ENCODE results near the gene MFAP1. TPM values are rescaled to one million over a fixed set of nuclear protein-coding genes. Genes with fewer than 3 reads are reported as not detected.
A peak's percentile ranks its signal among the peaks of the same experiment; 100 is the strongest.
"Not testable (repeated sequence)": the region's sequence is repeated elsewhere in the genome, so short reads cannot be mapped to it uniquely, and the experiment has no call there.

The MFAP1 gene
- polyA plus RNA-seq, 4 donors: 46.8 to 74.9 (median 64.8) TPM

GRCh38 chr15:43826029-43826507 lies 1.6 kb upstream of the MFAP1 start:
- no peak for DNase-seq (ENCODE audit: low read depth in 4 of 4, low spot score in 3 of 4)

GRCh38 chr15:43825305-43825704 lies 815 bp upstream of the MFAP1 start:
- DNase-seq (ENCODE audit: low read depth in 4 of 4, low spot score in 3 of 4): not testable (repeated sequence)

DNA sequence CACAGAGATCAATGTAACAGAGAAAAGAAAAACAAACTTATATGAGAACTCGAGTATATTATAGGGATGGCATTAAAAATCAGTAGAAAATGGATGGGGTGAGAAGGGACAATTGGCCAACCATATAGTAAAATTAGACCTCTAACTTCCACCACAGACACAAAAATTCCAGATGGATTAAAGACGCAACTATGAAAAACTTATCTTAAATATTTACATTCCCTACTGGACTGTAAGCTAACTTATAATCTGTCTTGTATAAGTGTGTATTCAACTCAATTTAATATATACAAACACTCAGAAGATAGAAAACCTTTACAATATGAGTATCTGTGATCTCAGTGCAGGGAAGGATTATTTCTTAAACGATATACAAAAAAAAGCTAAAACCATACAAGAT lies 3.0 kb downstream of the MFAP1 start:
- no peak for DNase-seq (ENCODE audit: low read depth in 4 of 4, low spot score in 3 of 4)

- not testable (repeated sequence) for DNase-seq (ENCODE audit: low read depth in 4 of 4, low spot score in 3 of 4)
These were observed 9.4 kb downstream of the MFAP1 start for GRCh38 chr15:43815064-43815463.

GRCh38 chr15:43808960-43809678 lies 15.4 kb downstream of the MFAP1 start:
- DNase-seq (ENCODE audit: low read depth in 4 of 4, low spot score in 3 of 4): no peak

DNA sequence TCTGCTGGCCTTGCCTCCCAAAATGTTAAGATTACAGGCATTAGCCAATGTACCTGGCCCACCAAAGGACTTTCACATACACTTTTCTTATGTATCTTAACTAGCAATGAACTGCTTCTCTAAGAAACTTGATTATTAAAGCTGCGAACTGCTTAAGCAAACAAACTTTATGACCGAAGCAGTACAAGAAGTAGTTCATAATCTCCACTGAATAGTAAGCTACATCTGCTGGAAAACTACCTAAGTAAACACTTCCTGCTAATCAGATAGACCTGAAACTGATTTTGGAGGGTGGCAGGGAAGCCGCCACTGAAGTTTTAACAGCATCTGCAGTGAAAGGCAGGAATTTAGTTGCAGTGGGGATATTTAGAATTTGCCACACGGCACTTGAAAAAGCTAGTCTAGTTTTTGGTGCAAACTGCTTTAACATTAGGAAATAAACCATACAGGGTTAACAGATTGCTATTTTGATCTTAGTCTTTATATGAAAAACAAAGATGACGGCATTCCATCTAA lies 16.0 kb downstream of the MFAP1 start:
- no peak for DNase-seq (ENCODE audit: low read depth in 4 of 4, low spot score in 3 of 4)

GRCh38 chr15:43802676-43803075 lies 21.8 kb downstream of the MFAP1 start:
- DNase-seq (ENCODE audit: low read depth in 4 of 4, low spot score in 3 of 4): not testable (repeated sequence)

DNA sequence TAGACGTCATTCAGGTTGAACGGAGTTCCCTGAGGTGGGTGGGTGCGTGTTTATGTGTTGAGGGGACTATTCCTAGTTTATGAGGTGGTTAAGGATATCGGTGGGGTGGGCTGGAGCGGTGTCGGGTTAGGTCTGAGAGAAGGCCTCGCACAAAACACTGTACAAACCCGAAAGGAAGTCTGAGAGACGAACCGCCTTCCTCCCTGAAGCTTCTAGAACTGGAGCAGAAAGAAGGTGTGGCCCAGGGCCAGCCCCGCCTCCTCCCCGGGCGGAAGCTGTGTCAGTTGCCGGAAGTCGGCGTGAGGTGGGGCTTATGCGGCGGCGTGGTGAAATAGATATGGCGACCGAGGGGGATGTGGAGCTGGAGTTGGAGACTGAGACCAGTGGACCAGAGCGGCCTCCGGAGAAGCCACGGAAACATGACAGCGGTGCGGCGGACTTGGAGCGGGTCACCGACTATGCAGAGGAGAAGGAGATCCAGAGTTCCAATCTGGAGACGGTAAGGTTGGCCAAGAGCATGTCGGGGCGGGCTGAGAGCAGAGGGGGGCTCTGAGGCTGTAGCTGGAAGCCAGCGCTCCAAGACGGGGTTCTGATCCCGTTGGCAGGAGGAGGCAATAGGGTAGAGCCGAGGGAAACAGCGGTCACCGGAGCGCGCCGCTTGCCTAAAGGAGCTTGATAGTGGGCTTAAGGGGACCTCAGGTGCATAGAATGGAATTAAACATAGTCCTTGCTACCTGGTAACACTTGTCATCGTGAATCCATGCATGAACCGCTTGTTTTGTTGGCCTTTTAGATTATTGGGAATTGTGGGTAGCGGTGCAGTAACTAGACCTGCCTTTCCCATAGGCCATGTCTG lies 24.0 kb downstream of the MFAP1 start, which contains the start of gene HYPK:
Gene HYPK (plus strand): TSS at position 314 of the 856 bp plus-strand sequence. CDS start 24 bp downstream, at position 338.
- peak in 3 of 4 donors; percentile 76 to 82 (median 77) for DNase-seq (ENCODE audit: low read depth in 4 of 4, low spot score in 3 of 4)

GRCh38 chr15:43799945-43800285 lies 24.6 kb downstream of the MFAP1 start, which contains the start of gene SERINC4:
TSS of gene SERINC4 (minus strand) at chr15:43800220. CDS start at chr15:43799986, 234 bp downstream.
- no peak for DNase-seq (ENCODE audit: low read depth in 4 of 4, low spot score in 3 of 4)

- no peak for DNase-seq (ENCODE audit: low read depth in 4 of 4, low spot score in 3 of 4)
These were observed 25.1 kb downstream of the MFAP1 start for GRCh38 chr15:43799209-43799944.

DNA sequence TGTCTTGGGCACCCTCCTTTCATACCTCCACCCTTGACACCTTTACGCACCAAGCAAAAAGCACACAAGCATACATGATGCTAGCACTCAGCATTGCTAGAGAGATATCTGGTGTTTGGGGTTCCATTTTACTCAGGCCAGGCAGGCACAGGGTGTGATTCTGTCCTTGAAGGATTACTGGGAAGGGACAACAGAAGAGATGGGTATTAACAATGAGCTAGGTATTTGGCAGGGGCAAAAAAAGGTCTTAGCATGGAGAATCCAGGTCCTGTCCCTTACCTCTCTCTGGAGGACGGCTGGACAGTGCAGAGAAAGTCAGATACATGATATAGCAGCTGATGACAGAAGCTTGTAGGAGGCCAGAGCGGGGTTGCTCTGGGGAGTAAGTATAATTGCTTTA lies 27.9 kb downstream of the MFAP1 start:
- no peak for DNase-seq (ENCODE audit: low read depth in 4 of 4, low spot score in 3 of 4)

GRCh38 chr15:43795997-43796396 lies 28.5 kb downstream of the MFAP1 start:
- no peak for DNase-seq (ENCODE audit: low read depth in 4 of 4, low spot score in 3 of 4)

DNA sequence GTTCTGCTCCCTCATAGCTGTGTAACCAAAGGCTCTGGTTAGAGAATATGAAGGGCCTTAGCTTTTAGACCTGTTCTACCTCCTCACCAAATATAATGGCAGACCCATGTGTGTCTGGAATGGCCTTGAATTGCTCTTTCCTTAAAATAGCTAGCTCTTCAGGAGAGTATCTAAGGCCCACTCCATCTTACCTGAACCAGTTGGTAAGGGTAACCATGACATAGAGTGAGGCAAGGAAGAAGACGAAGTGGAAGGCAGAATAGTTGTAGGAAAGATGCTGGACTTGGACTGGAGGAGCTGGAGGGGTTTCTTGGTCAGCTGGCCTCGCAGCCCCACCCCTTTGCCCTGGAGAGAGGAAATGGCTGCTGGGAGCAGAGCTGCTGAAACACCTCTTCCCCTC lies 29.3 kb downstream of the MFAP1 start:
- no peak for DNase-seq (ENCODE audit: low read depth in 4 of 4, low spot score in 3 of 4)

GRCh38 chr15:43794269-43795037 lies 30.0 kb downstream of the MFAP1 start:
- DNase-seq (ENCODE audit: low read depth in 4 of 4, low spot score in 3 of 4): no peak

- no peak for DNase-seq (ENCODE audit: low read depth in 4 of 4, low spot score in 3 of 4)
These were observed 30.8 kb downstream of the MFAP1 start for GRCh38 chr15:43793647-43794046.

DNA sequence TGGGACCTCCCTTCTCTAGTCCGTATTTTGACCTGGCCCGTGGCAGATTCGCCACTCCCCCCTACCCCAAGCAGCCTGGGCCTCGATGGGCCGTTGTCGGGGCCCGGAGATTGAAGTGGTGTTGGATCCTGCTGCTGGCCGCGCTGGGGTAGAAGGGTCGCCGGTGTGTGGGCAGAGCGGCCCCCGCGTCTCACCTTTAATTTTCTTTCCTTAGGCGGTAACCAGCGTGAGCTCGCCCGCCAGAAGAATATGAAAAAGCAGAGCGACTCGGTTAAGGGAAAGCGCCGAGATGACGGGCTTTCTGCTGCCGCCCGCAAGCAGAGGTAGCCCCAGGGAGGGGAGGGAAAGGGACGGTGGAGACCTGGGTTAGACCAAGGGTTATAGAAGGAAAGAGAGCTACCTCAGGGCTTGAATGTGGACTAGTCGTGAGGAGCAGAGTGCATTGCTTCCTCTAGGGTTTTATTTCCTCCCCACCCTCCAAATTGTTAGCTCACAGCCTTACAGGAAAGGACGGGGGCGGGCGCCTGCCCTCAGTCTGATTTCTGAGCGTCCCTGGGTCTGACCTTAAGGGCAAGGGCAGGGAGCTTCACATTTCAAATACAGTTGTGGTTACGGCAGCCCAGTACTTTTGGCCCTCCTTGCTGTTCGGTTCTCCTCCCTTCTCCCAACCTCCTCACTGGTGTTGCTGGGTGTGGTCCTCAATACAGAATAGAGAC lies 31.6 kb downstream of the MFAP1 start:
- no peak for DNase-seq (ENCODE audit: low read depth in 4 of 4, low spot score in 3 of 4)

GRCh38 chr15:43791993-43792760 lies 32.3 kb downstream of the MFAP1 start, which contains the start of gene SERF2:
TSS of gene SERF2 (plus strand) at chr15:43792320. CDS start at chr15:43792377, 57 bp downstream.
- peak; percentile 98 to 99 (median 98) for DNase-seq (ENCODE audit: low read depth in 4 of 4, low spot score in 3 of 4)

DNA sequence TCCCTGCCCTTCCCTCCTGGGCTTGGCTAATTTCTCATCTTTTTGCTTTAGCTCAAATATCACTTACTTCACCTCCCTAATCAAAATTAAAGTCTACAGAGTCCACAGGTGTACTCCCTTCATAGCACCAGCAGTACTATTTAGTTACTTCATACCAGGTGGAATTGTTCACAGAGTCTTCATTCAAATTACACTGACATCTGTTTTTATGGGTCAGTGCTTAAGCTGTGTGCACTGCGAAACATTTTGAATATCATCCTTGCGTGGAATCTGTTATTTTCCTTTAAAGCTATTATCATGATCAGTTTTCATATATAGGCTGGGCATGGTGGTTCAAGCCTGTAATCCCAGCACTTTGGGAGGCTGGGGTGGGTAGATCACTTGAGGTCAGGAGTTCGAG lies 35.1 kb downstream of the MFAP1 start:
- DNase-seq (ENCODE audit: low read depth in 4 of 4, low spot score in 3 of 4): no peak
